Measurements from ENCODE around the gene TAS2R31.

TAS2R31 gene

DNA sequence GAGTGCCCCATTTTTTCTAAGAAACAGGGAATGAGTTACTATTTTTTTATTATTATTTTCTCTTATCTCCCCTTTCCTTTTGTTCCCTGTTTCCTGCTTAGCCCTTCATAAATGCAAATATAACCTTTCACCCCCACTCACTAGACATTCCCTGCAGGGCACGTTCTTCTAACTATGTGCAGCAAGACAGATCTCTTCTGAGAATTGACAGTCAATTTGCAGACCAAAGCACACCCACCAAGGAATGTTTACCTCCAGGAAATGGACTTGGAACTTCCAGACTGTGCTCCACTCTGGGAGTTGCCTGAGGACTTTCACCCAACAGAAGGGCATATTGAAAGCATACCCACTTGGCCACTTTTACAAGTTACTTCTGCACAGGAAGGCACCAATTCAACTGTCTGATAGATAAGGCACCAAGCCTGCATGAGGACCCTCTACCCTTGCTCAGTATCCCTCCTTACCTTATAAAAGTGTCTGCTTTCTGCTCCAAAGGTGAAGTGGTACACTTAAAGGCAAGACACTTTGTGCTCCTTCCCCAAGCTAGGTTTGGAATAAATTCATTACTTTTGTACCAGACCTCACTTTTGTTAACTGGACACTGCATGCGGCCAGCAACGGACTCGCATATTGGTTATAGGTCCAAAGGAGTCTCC, 15.3 kb downstream of the TAS2R31 start:
- Histone ChIP-seq H3K27ac (ENCODE audit: low read depth in 2 of 2, low read length in 2 of 2) (peak overlapping the region; percentile 56 to 77), H3K4me3 (ENCODE audit: low read length in 2 of 2) (peak overlapping the region in 1 of 2 donors; percentile 16), H3K9me3 (ENCODE audit: control insufficient read depth in 2 of 2, low read length in 2 of 2) (no peaks in the 10 kb centered on the region), H3K36me3 (ENCODE audit: control insufficient read depth in 2 of 2, insufficient read depth in 2 of 2, low read length in 2 of 2) (no peaks in the 10 kb centered on the region), H3K4me1 (ENCODE audit: control insufficient read depth in 2 of 2, insufficient read depth in 2 of 2, low read length in 2 of 2) (peaks cover 11 to 12% of the 10 kb centered on the region in 2 donors), H3K9ac (ENCODE audit: low read depth in 1 of 2, low read length in 2 of 2) (no peak overlapping the region), H3K27me3 (ENCODE audit: control insufficient read depth in 2 of 2, insufficient read depth in 2 of 2, low read length in 2 of 2) (no peaks in the 10 kb centered on the region)

- Histone ChIP-seq H3K36me3 (ENCODE audit: control insufficient read depth in 2 of 2, insufficient read depth in 2 of 2, low read length in 2 of 2) (no peaks in the 10 kb centered on the region), H3K9me3 (ENCODE audit: control insufficient read depth in 2 of 2, low read length in 2 of 2) (no peaks in the 10 kb centered on the region), H3K27me3 (ENCODE audit: control insufficient read depth in 2 of 2, insufficient read depth in 2 of 2, low read length in 2 of 2) (no peaks in the 10 kb centered on the region), H3K9ac (ENCODE audit: low read depth in 1 of 2, low read length in 2 of 2) (no peak overlapping the region), H3K4me1 (ENCODE audit: control insufficient read depth in 2 of 2, insufficient read depth in 2 of 2, low read length in 2 of 2) (peaks cover 11 to 12% of the 10 kb centered on the region in 2 donors), H3K27ac (ENCODE audit: low read depth in 2 of 2, low read length in 2 of 2) (no peak overlapping the region), H3K4me3 (ENCODE audit: low read length in 2 of 2) (no peak overlapping the region)
Observed at GRCh38 chr12:11014234-11014633, 17.0 kb downstream of the TAS2R31 start.

DNA sequence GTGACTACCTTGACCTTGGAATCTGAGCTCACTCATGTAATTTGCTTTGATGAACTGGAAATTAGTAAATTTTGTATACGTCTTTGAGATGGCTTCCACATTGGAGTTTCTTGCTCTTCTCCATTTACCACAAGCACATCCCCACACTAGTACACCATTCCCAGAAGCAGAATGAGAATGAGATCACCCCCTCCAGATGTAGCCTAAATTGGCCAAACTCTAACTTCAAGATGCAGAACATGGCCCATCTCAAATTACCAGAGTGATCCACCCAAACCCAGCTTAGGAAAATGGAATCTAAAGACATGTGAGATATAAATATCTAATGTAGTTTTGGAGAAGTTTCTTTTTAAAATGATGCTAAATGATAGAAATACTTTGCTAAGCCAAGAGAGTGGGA, 23.6 kb downstream of the TAS2R31 start:
- no peak overlapping the region for H3K27ac ChIP-seq (ENCODE audit: low read depth in 2 of 2, low read length in 2 of 2)
- H3K4me1 ChIP-seq (ENCODE audit: control insufficient read depth in 2 of 2, insufficient read depth in 2 of 2, low read length in 2 of 2), result no peaks in the 10 kb centered on the region
- no peaks in the 10 kb centered on the region for H3K9me3 ChIP-seq (ENCODE audit: control insufficient read depth in 2 of 2, low read length in 2 of 2)
- H3K27me3 ChIP-seq (ENCODE audit: control insufficient read depth in 2 of 2, insufficient read depth in 2 of 2, low read length in 2 of 2), result no peaks in the 10 kb centered on the region
- no peak overlapping the region for H3K9ac ChIP-seq (ENCODE audit: low read depth in 1 of 2, low read length in 2 of 2)
- H3K36me3 ChIP-seq (ENCODE audit: control insufficient read depth in 2 of 2, insufficient read depth in 2 of 2, low read length in 2 of 2), result no peaks in the 10 kb centered on the region
- H3K4me3 ChIP-seq (ENCODE audit: low read length in 2 of 2), result no peak overlapping the region

DNA sequence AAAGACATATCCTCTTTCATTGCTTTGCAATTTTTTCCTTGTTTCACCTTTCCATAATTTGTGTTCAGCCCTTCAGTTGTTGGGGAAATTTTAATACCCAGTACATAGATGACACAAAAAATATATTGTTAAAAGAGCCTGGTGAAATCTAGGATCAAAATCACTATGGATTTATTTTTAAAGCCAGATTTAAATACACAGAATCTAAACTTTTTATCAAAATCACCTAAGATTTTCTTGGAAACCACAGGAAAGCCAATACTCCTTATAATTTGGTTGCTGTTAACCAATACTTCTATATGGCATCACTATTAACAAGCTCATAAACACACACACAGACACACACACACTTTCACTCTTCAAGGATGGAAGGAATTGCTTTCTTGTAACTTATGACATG, 33.0 kb downstream of the TAS2R31 start, which contains the start of gene TAS2R20:
TSS of gene TAS2R20 (minus strand) at position 101 of the 400 bp plus-strand sequence. CDS start 429 bp downstream, outside the sequence.
- Histone ChIP-seq H3K9me3 (ENCODE audit: control insufficient read depth in 2 of 2, low read length in 2 of 2) (no peaks in the 10 kb centered on the region), H3K36me3 (ENCODE audit: control insufficient read depth in 2 of 2, insufficient read depth in 2 of 2, low read length in 2 of 2) (peaks cover 0 to 7% of the 10 kb centered on the region in 2 donors), H3K27me3 (ENCODE audit: control insufficient read depth in 2 of 2, insufficient read depth in 2 of 2, low read length in 2 of 2) (no peaks in the 10 kb centered on the region), H3K27ac (ENCODE audit: low read depth in 2 of 2, low read length in 2 of 2) (no peak within 1 kb of the TSS), H3K4me1 (ENCODE audit: control insufficient read depth in 2 of 2, insufficient read depth in 2 of 2, low read length in 2 of 2) (no peaks in the 10 kb centered on the region), H3K4me3 (ENCODE audit: low read length in 2 of 2) (no peak within 1 kb of the TSS), H3K9ac (ENCODE audit: low read depth in 1 of 2, low read length in 2 of 2) (no peak within 1 kb of the TSS)

- H3K27ac ChIP-seq (ENCODE audit: low read depth in 2 of 2, low read length in 2 of 2), result no peak overlapping the region
- H3K4me3 ChIP-seq (ENCODE audit: low read length in 2 of 2), result no peak overlapping the region
Observed at GRCh38 chr12:10994307-10994706, 36.9 kb downstream of the TAS2R31 start.

GRCh38 chr12:10989107-10989506, 42.1 kb downstream of the TAS2R31 start:
- Histone ChIP-seq H3K4me3 (ENCODE audit: low read length in 2 of 2) (no peak overlapping the region), H3K4me1 (ENCODE audit: control insufficient read depth in 2 of 2, insufficient read depth in 2 of 2, low read length in 2 of 2) (no peaks in the 10 kb centered on the region), H3K9ac (ENCODE audit: low read depth in 1 of 2, low read length in 2 of 2) (no peak overlapping the region), H3K36me3 (ENCODE audit: control insufficient read depth in 2 of 2, insufficient read depth in 2 of 2, low read length in 2 of 2) (peaks cover 0 to 4% of the 10 kb centered on the region in 2 donors), H3K27me3 (ENCODE audit: control insufficient read depth in 2 of 2, insufficient read depth in 2 of 2, low read length in 2 of 2) (no peaks in the 10 kb centered on the region), H3K9me3 (ENCODE audit: control insufficient read depth in 2 of 2, low read length in 2 of 2) (no peaks in the 10 kb centered on the region), H3K27ac (ENCODE audit: low read depth in 2 of 2, low read length in 2 of 2) (no peak overlapping the region)

More at GRCh38 chr12:10994307-10994706, 36.9 kb downstream of the TAS2R31 start:
- no peak overlapping the region for H3K9ac ChIP-seq (ENCODE audit: low read depth in 1 of 2, low read length in 2 of 2)
- H3K9me3 ChIP-seq (ENCODE audit: control insufficient read depth in 2 of 2, low read length in 2 of 2), result no peaks in the 10 kb centered on the region
- H3K36me3 ChIP-seq (ENCODE audit: control insufficient read depth in 2 of 2, insufficient read depth in 2 of 2, low read length in 2 of 2), result peaks cover 0 to 7% of the 10 kb centered on the region in 2 donors
- no peaks in the 10 kb centered on the region for H3K4me1 ChIP-seq (ENCODE audit: control insufficient read depth in 2 of 2, insufficient read depth in 2 of 2, low read length in 2 of 2)
- H3K27me3 ChIP-seq (ENCODE audit: control insufficient read depth in 2 of 2, insufficient read depth in 2 of 2, low read length in 2 of 2), result no peaks in the 10 kb centered on the region

GRCh38 chr12:10986812-10987211, 44.4 kb downstream of the TAS2R31 start, which contains the start of gene TAS2R50:
TSS of gene TAS2R50 (minus strand) at chr12:10986912. CDS start at chr12:10986860, 52 bp downstream.
- Histone ChIP-seq H3K4me1 (ENCODE audit: control insufficient read depth in 2 of 2, insufficient read depth in 2 of 2, low read length in 2 of 2) (no peaks in the 10 kb centered on the region), H3K27ac (ENCODE audit: low read depth in 2 of 2, low read length in 2 of 2) (no peak within 1 kb of the TSS), H3K9me3 (ENCODE audit: control insufficient read depth in 2 of 2, low read length in 2 of 2) (no peaks in the 10 kb centered on the region), H3K36me3 (ENCODE audit: control insufficient read depth in 2 of 2, insufficient read depth in 2 of 2, low read length in 2 of 2) (no peaks in the 10 kb centered on the region), H3K4me3 (ENCODE audit: low read length in 2 of 2) (no peak within 1 kb of the TSS), H3K9ac (ENCODE audit: low read depth in 1 of 2, low read length in 2 of 2) (no peak within 1 kb of the TSS), H3K27me3 (ENCODE audit: control insufficient read depth in 2 of 2, insufficient read depth in 2 of 2, low read length in 2 of 2) (no peaks in the 10 kb centered on the region)

- no peak overlapping the region for H3K4me3 ChIP-seq (ENCODE audit: low read length in 2 of 2)
Observed at GRCh38 chr12:10982244-10982643, 49.0 kb downstream of the TAS2R31 start.

More at GRCh38 chr12:10982244-10982643, 49.0 kb downstream of the TAS2R31 start:
- no peaks in the 10 kb centered on the region for H3K27me3 ChIP-seq (ENCODE audit: control insufficient read depth in 2 of 2, insufficient read depth in 2 of 2, low read length in 2 of 2)
- H3K4me1 ChIP-seq (ENCODE audit: control insufficient read depth in 2 of 2, insufficient read depth in 2 of 2, low read length in 2 of 2), result no peaks in the 10 kb centered on the region
- H3K36me3 ChIP-seq (ENCODE audit: control insufficient read depth in 2 of 2, insufficient read depth in 2 of 2, low read length in 2 of 2), result no peaks in the 10 kb centered on the region
- no peak overlapping the region for H3K27ac ChIP-seq (ENCODE audit: low read depth in 2 of 2, low read length in 2 of 2)
- no peaks in the 10 kb centered on the region for H3K9me3 ChIP-seq (ENCODE audit: control insufficient read depth in 2 of 2, low read length in 2 of 2)
- no peak overlapping the region for H3K9ac ChIP-seq (ENCODE audit: low read depth in 1 of 2, low read length in 2 of 2)
